Hypothalamus (tissue), 51 donors: ENCODE data around the gene KPNA6.
"Not testable (repeated sequence)": the region's sequence is repeated elsewhere in the genome, so short reads cannot be mapped to it uniquely, and the experiment has no call there.

Experiments used
- DNase-seq, 51 donors: peaks; one replicate each; lab custom pipeline; 2025; lab: John Stamatoyannopoulos, UW

The KPNA6 gene

GRCh38 chr1:32099426-32099825 is 8.4 kb upstream of the KPNA6 start:
- DNase-seq, result no peak

GRCh38 chr1:32100359-32100758 is 7.5 kb upstream of the KPNA6 start:
- DNase-seq, result peak in 25 of 51 donors; percentile 2 to 34 (median 11)

DNA sequence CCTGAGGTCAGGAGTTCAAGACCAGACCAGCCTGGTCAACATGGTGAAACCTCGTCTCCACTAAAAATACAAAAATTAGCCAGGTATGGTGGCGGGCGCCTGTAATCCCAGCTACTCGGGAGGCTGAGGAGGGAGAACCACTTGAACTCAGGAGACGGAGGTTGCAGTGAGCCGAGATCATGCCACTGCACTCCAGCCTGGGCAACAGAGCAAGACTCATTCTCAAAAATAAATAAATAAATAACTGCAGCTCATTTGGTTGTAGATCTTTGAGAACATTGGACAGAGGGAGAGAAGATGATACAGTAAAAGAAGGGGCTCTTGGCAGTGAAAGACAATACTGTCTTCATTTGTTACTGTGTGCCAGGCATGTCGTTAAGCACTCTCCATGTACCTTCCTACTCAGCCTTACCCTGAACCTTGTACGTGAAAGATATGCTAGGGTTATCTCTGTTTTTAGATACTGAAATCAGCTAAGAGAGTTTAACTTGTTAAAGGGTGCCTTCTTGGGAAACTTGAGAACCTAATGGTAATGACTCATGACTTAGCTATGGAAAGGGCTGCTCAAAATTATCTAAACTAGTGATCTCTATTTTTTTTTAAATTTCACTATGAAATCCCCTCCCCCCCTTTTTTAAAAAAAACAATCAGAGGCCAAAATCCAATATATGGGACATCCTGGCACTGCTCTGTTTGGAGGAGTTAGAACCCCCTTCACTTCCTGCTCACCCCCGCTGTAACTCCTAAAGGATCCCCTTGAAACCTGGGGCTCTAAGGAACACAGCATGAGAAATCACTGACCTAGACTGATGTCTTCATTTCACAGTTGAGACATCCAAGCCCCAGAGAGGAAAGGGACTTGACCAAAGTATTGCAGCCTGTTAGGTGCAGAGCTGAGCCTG is 6.8 kb upstream of the KPNA6 start:
- no peak for DNase-seq

GRCh38 chr1:32104127-32104526 is 3.7 kb upstream of the KPNA6 start:
- DNase-seq, result no peak

GRCh38 chr1:32105338-32105737 is 2.5 kb upstream of the KPNA6 start:
- no peak for DNase-seq

DNA sequence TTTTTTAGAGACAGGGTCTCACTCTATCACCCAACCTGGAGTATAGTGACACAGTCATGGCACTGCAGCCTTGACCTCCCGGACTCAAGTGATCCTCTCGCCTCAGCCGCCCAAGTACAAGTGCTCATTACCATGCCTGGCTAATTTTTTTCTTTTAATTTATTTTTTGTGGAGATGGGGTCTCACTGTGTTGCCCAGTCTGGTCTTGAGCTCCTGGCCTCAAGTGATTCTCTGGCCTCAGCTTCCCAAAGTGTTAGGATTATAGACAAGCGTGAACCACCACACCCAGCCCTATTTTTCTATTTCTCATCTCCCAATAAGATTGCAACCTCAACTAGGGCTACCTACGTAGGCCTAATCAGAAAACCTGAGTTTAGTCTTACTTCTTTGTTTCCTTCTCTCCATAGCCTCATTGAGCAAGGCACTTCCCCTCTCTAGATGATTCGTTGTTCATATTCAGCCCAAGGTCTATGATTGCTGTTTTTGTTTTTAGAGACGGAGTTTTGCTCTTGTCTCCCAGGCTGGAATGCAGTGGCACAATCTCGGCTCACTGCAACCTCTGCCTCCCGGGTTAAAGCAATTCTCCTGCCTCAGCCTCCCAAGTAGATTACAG is 1.1 kb upstream of the KPNA6 start:
- no peak for DNase-seq

DNA sequence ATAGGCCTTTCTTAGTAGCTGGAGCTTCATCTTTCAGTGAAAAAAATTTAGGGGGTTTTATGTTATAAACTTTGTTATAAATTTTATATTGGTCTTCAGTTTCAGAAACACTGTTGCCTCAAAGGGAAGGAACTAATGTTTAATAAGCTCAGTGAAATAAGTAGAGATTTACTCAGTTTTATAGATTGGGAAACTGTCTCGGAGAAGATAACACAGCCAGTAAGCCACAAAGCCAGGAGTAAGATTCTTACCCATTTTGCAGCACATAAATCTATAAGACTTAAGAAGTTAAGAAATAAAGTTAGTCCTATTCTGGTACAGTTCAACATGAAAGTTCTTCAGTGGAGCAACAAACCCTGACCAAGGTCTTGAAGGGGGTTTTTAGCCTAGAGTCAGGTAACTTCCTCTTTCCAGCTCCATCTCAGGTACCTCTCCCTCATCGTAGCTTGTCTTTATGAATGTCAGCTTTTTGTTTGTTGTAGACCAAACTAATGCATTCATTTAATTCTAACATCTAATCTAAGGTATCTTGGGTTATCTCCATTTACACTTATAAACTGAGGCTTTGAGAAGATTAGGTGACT is 3.3 kb downstream of the KPNA6 start:
- DNase-seq, result no peak

GRCh38 chr1:32111789-32112188 is 3.9 kb downstream of the KPNA6 start:
- DNase-seq, result no peak

GRCh38 chr1:32112806-32113375 is 5.0 kb downstream of the KPNA6 start:
- no peak for DNase-seq

DNA sequence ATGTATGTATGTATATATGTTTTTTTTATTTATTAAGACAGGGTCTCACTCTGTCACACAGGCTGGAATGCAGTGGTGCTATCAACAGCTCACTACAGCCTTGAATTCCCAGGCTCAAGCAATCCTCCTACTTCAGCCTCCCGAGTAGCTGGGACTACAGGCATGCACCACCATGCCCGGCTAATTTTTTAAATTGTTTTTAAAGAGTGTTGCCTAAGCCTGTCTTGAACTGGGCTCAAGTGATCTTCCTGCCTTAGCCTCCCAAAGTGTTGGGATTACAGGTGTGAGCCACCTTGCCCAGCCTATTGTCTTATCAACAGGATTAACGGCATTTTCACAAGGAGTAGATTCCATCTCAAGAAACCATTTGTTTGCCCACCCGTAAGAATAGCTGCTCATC is 5.6 kb downstream of the KPNA6 start:
- DNase-seq, result not testable (repeated sequence)

DNA sequence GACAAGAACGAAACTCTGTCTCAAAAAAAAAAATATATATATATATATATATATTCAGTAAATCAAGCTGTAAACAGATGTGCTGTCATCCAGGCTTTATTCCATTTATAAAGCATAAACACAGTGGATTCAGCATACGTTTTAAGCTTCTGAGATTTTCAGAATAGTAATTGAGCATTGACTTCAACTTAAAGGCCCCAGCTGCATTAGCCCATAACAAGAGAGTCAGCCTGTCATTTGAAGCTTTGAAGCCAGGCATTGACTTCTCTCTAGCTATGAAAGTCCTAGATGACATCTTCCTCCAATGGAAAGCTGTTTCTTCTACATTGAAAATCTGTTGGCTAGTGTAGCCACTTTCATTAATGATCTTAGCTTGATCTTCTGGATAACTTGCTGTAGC is 6.6 kb downstream of the KPNA6 start:
- no peak for DNase-seq

DNA sequence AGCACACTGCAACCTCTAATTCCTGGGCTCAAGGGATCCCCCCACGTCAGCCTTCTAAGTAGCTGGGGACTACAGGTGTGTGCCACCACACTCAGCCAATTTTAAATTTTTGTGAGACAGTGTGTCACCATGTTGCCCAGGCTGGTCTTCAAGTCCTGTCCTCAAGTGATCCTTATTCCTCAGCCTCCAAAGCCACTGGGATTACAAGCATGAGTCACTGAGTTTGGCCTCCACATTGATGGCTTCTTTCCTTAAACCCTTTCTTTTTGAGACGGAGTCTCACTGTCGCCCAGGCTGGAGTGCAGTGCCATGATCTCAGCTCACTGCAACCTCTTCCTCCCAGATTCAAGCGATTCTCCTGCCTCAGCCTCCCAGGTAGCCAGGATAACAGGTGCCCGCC is 7.6 kb downstream of the KPNA6 start:
- no peak for DNase-seq

- DNase-seq, result no peak
These were observed 8.7 kb downstream of the KPNA6 start for GRCh38 chr1:32116531-32116930.

GRCh38 chr1:32122151-32122550 is 14.3 kb downstream of the KPNA6 start:
- no peak for DNase-seq

DNA sequence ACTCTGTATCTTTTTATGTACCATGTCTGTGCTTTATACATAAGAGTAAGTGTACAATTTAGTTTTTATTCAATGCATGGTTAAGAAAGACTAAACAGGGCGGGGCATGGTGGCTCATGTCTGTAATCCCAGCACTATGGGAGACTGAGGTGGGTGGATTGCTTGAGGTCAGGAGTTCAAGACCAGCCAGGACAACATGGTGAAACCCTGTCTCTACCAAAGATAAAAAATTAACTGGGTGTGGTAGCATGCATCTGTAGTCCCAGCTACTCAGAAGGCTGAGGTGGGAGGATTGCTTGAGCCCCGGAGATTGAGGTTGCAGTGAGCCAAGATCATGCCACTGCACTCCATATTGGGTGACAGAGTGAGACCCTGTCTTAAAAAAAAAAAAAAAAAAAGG is 15.5 kb downstream of the KPNA6 start:
- not testable (repeated sequence) for DNase-seq

DNA sequence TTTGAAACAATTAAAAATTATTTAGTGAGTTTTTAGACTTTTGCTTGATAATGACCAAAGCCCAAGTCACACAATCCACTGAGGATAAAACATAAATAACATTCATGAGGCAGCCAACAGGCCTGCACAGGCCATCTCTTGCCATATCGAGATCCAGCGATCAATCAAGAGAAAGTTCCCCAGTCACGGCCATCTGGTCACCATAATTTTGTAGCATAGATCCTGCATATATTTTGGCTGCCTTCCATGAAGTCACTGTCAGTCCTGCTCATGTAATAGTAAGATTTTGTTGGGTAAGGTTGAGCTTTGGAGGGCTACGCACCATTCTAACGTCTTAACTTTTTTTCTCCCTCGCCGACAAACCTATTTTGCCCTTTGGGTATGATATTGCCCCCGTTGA is 17.5 kb downstream of the KPNA6 start:
- DNase-seq, result no peak

DNA sequence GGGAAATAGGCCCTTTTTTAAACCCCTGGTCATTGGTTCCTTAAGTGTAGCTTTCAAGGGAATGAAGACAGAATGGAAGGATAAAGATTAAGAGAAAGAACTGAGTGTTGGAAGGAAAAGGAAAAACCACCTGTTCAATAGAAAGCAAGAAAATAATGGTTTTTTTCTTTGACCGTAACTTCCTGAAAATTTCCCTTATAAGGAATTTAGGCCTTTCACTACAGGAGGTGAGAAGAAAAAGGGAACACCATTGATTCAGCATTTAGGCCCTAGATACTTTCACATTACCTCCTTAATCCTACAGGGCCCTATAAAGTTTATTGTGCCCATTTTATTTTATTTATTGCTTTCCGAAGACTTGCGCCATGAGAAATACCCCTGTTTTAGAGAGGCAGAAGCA is 18.9 kb downstream of the KPNA6 start:
- DNase-seq, result no peak

DNA sequence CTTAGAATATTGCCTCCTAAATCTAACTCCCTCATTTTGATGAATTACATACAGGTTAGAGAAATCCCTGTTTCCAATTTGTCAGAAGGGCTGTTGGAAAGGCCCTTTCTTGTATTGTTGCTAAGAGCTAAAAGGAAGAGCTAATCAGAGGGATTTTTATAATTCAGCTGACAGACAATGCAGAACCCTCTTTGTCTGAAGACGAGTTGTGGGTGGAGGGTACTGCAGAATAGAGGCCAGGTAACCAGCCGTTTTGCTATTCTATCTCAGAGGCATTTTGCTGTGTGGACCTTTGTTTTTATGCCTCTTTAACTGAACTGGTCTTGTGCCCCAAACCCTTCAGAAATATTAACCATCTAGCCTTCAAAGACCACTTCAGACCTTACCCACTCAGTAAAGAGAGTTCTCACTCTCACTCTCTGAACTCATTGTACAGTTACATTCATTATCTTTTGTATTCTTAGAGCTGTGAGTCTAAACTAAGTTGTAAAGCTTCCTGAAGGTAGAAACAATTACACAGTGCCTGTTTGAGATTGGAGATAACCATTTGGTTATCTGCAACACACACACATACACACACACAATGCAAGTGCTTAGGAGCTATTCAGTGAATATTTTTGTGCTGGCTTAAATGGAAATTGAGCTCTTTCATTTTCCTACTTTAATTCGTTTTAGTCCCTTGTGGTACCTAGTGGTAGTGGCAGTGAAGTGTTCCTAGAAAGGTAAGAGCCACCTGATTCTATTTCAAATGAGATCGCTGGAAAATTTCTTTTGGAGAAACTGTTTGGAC is 19.7 kb downstream of the KPNA6 start:
- DNase-seq, result no peak

- peak in 13 of 51 donors; percentile 0 to 38 (median 14) for DNase-seq
These were observed 20.6 kb downstream of the KPNA6 start for GRCh38 chr1:32128479-32128878.

- no peak for DNase-seq
These were observed 21.1 kb downstream of the KPNA6 start for GRCh38 chr1:32128964-32129363.

DNA sequence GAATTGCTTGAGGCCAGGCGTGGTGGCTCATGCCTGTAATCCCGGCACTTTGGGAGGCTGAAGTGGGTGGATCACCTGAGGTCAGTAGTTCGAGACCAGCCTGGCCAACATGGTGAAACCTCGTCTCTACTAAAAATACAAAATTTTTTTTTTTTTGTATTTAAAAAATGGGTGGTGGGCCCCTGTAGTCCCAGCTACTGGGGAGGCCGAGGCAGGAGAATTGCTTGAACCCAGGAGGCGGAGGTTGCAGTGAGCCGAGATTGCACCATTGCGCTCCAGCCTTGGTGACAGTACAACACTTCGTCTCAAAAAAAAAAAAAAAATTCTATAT is 26.1 kb downstream of the KPNA6 start:
- not testable (repeated sequence) for DNase-seq
